Stimulated activated CD8-positive, alpha-beta memory T cell treated with anti-CD3 and anti-CD28 coated beads, Interleukin-15, amount 100 ng/mL, for 48 hours (primary cell): ENCODE data around the gene NDUFA5.
A peak's percentile ranks its signal among the peaks of the same experiment; 100 is the strongest.

Experiments
- DNase-seq, 2 donors: peaks; one replicate each; pipeline ENCODE4 v3.0.0-alpha.2; 2020; ENCODE audit warnings: low read depth in 2 of 2

Gene NDUFA5

GRCh38 chr7:123557398-123558288, at the start of gene NDUFA5:
NDUFA5 (minus strand) TSS chr7:123557818; CDS start chr7:123557795, 23 bp downstream.
- DNase-seq, result peak; percentile 90 to 92

- DNase-seq, result no peak
Observed at GRCh38 chr7:123604739-123605138, 47.1 kb upstream of the NDUFA5 start.

- no peak for DNase-seq
Observed at GRCh38 chr7:123602648-123603047, 45.0 kb upstream of the NDUFA5 start.

GRCh38 chr7:123601530-123601929, 43.9 kb upstream of the NDUFA5 start, which contains the start of gene ASB15:
ASB15 (plus strand) TSS chr7:123601821; CDS start chr7:123614503, 12,682 bp downstream.
- DNase-seq, result no peak

GRCh38 chr7:123600876-123601275, 43.3 kb upstream of the NDUFA5 start:
- DNase-seq, result no peak

GRCh38 chr7:123599766-123600165, 42.1 kb upstream of the NDUFA5 start:
- DNase-seq, result no peak

GRCh38 chr7:123598657-123599056, 41.0 kb upstream of the NDUFA5 start:
- DNase-seq, result no peak

- DNase-seq, result no peak
Observed at GRCh38 chr7:123594813-123595241, 37.2 kb upstream of the NDUFA5 start.

GRCh38 chr7:123588376-123588775, 30.8 kb upstream of the NDUFA5 start:
- DNase-seq, result no peak

GRCh38 chr7:123583821-123584220, 26.2 kb upstream of the NDUFA5 start:
- no peak for DNase-seq

GRCh38 chr7:123581162-123581459, 23.5 kb upstream of the NDUFA5 start:
- no peak for DNase-seq

GRCh38 chr7:123580406-123581161, 23.0 kb upstream of the NDUFA5 start:
- no peak for DNase-seq

- no peak for DNase-seq
Observed at GRCh38 chr7:123579416-123579815, 21.8 kb upstream of the NDUFA5 start.

GRCh38 chr7:123573896-123574467, 16.4 kb upstream of the NDUFA5 start:
- no peak for DNase-seq

- DNase-seq, result no peak
Observed at GRCh38 chr7:123573341-123573740, 15.7 kb upstream of the NDUFA5 start.

- no peak for DNase-seq
Observed at GRCh38 chr7:123571684-123572083, 14.1 kb upstream of the NDUFA5 start.

GRCh38 chr7:123571187-123571586, 13.6 kb upstream of the NDUFA5 start:
- no peak for DNase-seq

- no peak for DNase-seq
Observed at GRCh38 chr7:123570390-123571182, 13.0 kb upstream of the NDUFA5 start.

- no peak for DNase-seq
Observed at GRCh38 chr7:123569352-123570010, 11.9 kb upstream of the NDUFA5 start.

- no peak for DNase-seq
Observed at GRCh38 chr7:123562121-123562520, 4.5 kb upstream of the NDUFA5 start.

GRCh38 chr7:123558289-123558874, 764 bp upstream of the NDUFA5 start:
- DNase-seq, result no peak
